Fibroblast of lung (primary cell): ENCODE results near the gene UNCX. TPM values are rescaled to one million over a fixed set of nuclear protein-coding genes. Genes with fewer than 3 reads are reported as not detected.

ENCODE experiments used
- DNase-seq, 2 donors: peaks; one replicate each; pipeline versions ENCODE4 v3.0.0 to v3.0.0-alpha.2; 2010; ENCODE audit warnings: low read depth in 2 of 2
- H2AFZ ChIP-seq: 2 replicates; pipeline ENCODE4 v1.5.1; 2012; ENCODE audit warnings: low read length, control low read depth, inconsistent platforms
- H3K27ac ChIP-seq: 2 replicates; pipeline ENCODE4 v1.5.1; 2011; ENCODE audit warnings: low read length, control low read depth; ENCODE audit not compliant: insufficient read depth
- H3K27me3 ChIP-seq: 2 replicates; pipeline ENCODE4 v1.5.1; 2011; ENCODE audit warnings: mild to moderate bottlenecking, low read length; ENCODE audit not compliant: control insufficient read depth, insufficient read depth
- H3K36me3 ChIP-seq: 2 replicates; pipeline ENCODE4 v1.5.1; 2011; ENCODE audit warnings: low read length; ENCODE audit not compliant: control insufficient read depth, insufficient read depth
- H3K4me1 ChIP-seq: 2 replicates; pipeline ENCODE4 v1.5.1; 2011; ENCODE audit warnings: low read length; ENCODE audit not compliant: control insufficient read depth, insufficient read depth; ENCODE audit errors: extremely low read depth
- H3K4me2 ChIP-seq: 2 replicates; pipeline ENCODE4 v1.5.1; 2011; ENCODE audit warnings: low read length, control low read depth; ENCODE audit not compliant: insufficient read depth; ENCODE audit errors: extremely low read depth
- H3K4me3 ChIP-seq, 4 experiments: fragments of 200-600 bp in 1 of 4; sonication (generic) in 1 of 4; replicated peaks in 1 of 4; 2 replicates each; pipeline ENCODE4 v1.5.1; 2011 to 2016; ENCODE audit warnings: low read length in 4 of 4, low read depth in 3 of 4, mild to moderate bottlenecking in 3 of 4, control low read depth in 2 of 4, inconsistent platforms in 1 of 4, mixed read lengths in 1 of 4; ENCODE audit not compliant: insufficient read depth in 1 of 4; ENCODE audit errors: control extremely low read depth in 1 of 4
- H3K79me2 ChIP-seq: 2 replicates; pipeline ENCODE4 v1.5.1; 2012; ENCODE audit warnings: mild to moderate bottlenecking, low read length, inconsistent platforms; ENCODE audit not compliant: control insufficient read depth, insufficient read depth
- H3K9ac ChIP-seq: 2 replicates; pipeline ENCODE4 v1.5.1; 2011; ENCODE audit warnings: mild to moderate bottlenecking, low read length, control low read depth; ENCODE audit not compliant: insufficient read depth
- H3K9me3 ChIP-seq: 2 replicates; pipeline ENCODE4 v1.5.1; 2012; ENCODE audit warnings: low read depth, low read length; ENCODE audit not compliant: control insufficient read depth, insufficient read depth
- H4K20me1 ChIP-seq: 2 replicates; pipeline ENCODE4 v1.5.1; 2011; ENCODE audit warnings: low read length; ENCODE audit not compliant: control insufficient read depth, insufficient read depth; ENCODE audit errors: extremely low read depth
- CTCF ChIP-seq, 2 donors: IDR thresholded peaks in 1 of 2; conservative IDR thresholded peaks in 1 of 2; 1 replicate in 1 of 2; 2 replicates in 1 of 2; pipeline ENCODE4 v1.5.1; 2011 to 2012; ENCODE audit warnings: low read length in 2 of 2, control low read depth in 1 of 2, inconsistent platforms in 1 of 2, low read depth in 1 of 2, mild to moderate bottlenecking in 1 of 2
- EZH2 ChIP-seq: IDR thresholded peaks from 2 replicates; pipeline ENCODE4 v1.5.1; 2012; ENCODE audit warnings: low read length, control low read depth, mild to moderate bottlenecking; ENCODE audit errors: missing control alignments
- polyA plus RNA-seq, 2 donors: library from polyadenylated mRNA; depleted of rRNA in 1 of 2; stranded (reverse) in 1 of 2; unstranded in 1 of 2; fragments of >200 nt; gene quantifications; 2 replicates each; pipeline ENCODE4 v1.2.1, GENCODE V29; 2011 to 2012; ENCODE audit warnings: missing spikeins in 1 of 2
- total RNA-seq: library from RNA; depleted of rRNA; stranded (reverse); fragments of >200 nt; gene quantifications from 2 replicates; pipeline ENCODE4 v1.2.1, GENCODE V29; 2014

UNCX gene
- total and polyA plus RNA-seq, 2 donors (not counting 1 experiment from before 2014, with no cell fraction given): not detected

- Histone ChIP-seq H3K9ac (no peak overlapping the region), H3K27ac (no peak overlapping the region), H4K20me1 (no peaks in the 10 kb centered on the region), H3K4me1 (no peaks in the 10 kb centered on the region), H3K9me3 (no peaks in the 10 kb centered on the region), H3K27me3 (peaks cover 12% of the 10 kb centered on the region), H3K4me2 (no peak overlapping the region), H3K79me2 (no peaks in the 10 kb centered on the region), H3K4me3 (no peak overlapping the region), H2AFZ (no peak overlapping the region), H3K36me3 (no peaks in the 10 kb centered on the region)
- TF ChIP-seq CTCF (conservative IDR thresholded peaks at IDR 0.05 in 1 of 2, IDR thresholded peaks at IDR 0.05 in 1 of 2; ENCODE audit: low read depth in 1 of 2, low read length in 2 of 2) (no peak), EZH2 (no peak)
- DNase-seq: no peak
These were observed 31.9 kb downstream of the UNCX start for GRCh38 chr7:1264345-1265280.

- H2AFZ ChIP-seq: no peak overlapping the region
- H3K36me3 ChIP-seq: no peaks in the 10 kb centered on the region
- DNase-seq: no peak
- no peak overlapping the region for H3K4me2 ChIP-seq
- peaks cover 5% of the 10 kb centered on the region for H3K27me3 ChIP-seq
- no peak overlapping the region for H3K9ac ChIP-seq
- H4K20me1 ChIP-seq: no peaks in the 10 kb centered on the region
- TF ChIP-seq CTCF (conservative IDR thresholded peaks at IDR 0.05 in 1 of 2, IDR thresholded peaks at IDR 0.05 in 1 of 2; ENCODE audit: low read depth in 1 of 2, low read length in 2 of 2) (no peak), EZH2 (no peak)
- no peaks in the 10 kb centered on the region for H3K4me1 ChIP-seq
- H3K79me2 ChIP-seq: no peaks in the 10 kb centered on the region
- no peaks in the 10 kb centered on the region for H3K9me3 ChIP-seq
- no peak overlapping the region for H3K27ac ChIP-seq
- no peak overlapping the region for H3K4me3 ChIP-seq
These were observed 34.6 kb downstream of the UNCX start for GRCh38 chr7:1267016-1267900.
